Neural progenitor cell (in vitro differentiated cells): ENCODE results near the gene LAMB1. TPM values are rescaled to one million over a fixed set of nuclear protein-coding genes. Genes with fewer than 3 reads are reported as not detected.

ENCODE experiments used
- DNase-seq: peaks from one replicate; pipeline ENCODE4 v3.0.0-alpha.2; 2016; ENCODE audit warnings: low spot score
- H2AFZ ChIP-seq: fragments of 200-600 bp; sonication (generic); replicated peaks from 2 replicates; pipeline ENCODE4 v1.6.1; 2016; ENCODE audit warnings: antibody characterized with exemption
- H3F3A ChIP-seq: fragments of 200-600 bp; sonication (generic); 2 replicates; pipeline ENCODE4 v1.6.1; 2016; ENCODE audit warnings: antibody characterized with exemption, low read depth
- H3K27ac ChIP-seq: fragments of 200-600 bp; sonication (generic); 2 replicates; pipeline ENCODE4 v1.5.1; 2016; ENCODE audit warnings: mild to moderate bottlenecking
- H3K27me3 ChIP-seq: fragments of 200-600 bp; sonication (generic); 2 replicates; pipeline ENCODE4 v1.6.1; 2016; ENCODE audit warnings: mild to moderate bottlenecking, moderate library complexity
- H3K36me3 ChIP-seq: fragments of 200-600 bp; sonication (generic); 2 replicates; pipeline ENCODE4 v1.5.1; 2016
- H3K4me1 ChIP-seq: fragments of 200-600 bp; sonication (generic); 2 replicates; pipeline ENCODE4 v1.6.1; 2016; ENCODE audit warnings: mixed run types
- H3K4me2 ChIP-seq: fragments of 200-600 bp; sonication (generic); 2 replicates; pipeline ENCODE4 v1.6.1; 2016
- H3K4me3 ChIP-seq: fragments of 200-600 bp; sonication (generic); 2 replicates; pipeline ENCODE4 v1.5.1; 2016
- H3K79me2 ChIP-seq: fragments of 200-600 bp; sonication (generic); 2 replicates; pipeline ENCODE4 v1.6.1; 2016; ENCODE audit warnings: low read depth
- H3K9ac ChIP-seq: fragments of 200-600 bp; sonication (generic); 2 replicates; pipeline ENCODE4 v1.6.1; 2016
- H3K9me3 ChIP-seq: fragments of 200-600 bp; sonication (generic); 2 replicates; pipeline ENCODE4 v1.5.1; 2016; ENCODE audit warnings: low read depth
- H4K20me1 ChIP-seq: fragments of 200-600 bp; sonication (generic); 2 replicates; pipeline ENCODE4 v1.6.1; 2016; ENCODE audit warnings: low read depth
- H3K27ac Mint-ChIP-seq: 3 replicates; pipeline ENCODE4 v1.8.0; 2021; ENCODE audit warnings: mixed read lengths
- H3K27me3 Mint-ChIP-seq: 2 replicates; pipeline ENCODE4 v1.8.0; 2022; ENCODE audit warnings: low read depth, mild to moderate bottlenecking, inconsistent platforms, moderate library complexity, mixed read lengths; ENCODE audit not compliant: insufficient read depth
- H3K36me3 Mint-ChIP-seq: 3 replicates; pipeline ENCODE4 v1.8.0; 2021; ENCODE audit warnings: mixed read lengths
- H3K4me1 Mint-ChIP-seq: 3 replicates; pipeline ENCODE4 v1.8.0; 2021; ENCODE audit warnings: mixed read lengths
- H3K4me3 Mint-ChIP-seq: 3 replicates; pipeline ENCODE4 v1.8.0; 2021; ENCODE audit warnings: mild to moderate bottlenecking, moderate library complexity, mixed read lengths
- H3K9me3 Mint-ChIP-seq: 3 replicates; pipeline ENCODE4 v1.8.0; 2020; ENCODE audit warnings: mixed read lengths
- EZH2 ChIP-seq: fragments of 200-600 bp; sonication (generic); IDR thresholded peaks from 2 replicates; pipeline ENCODE4 v1.6.1; 2017; ENCODE audit warnings: antibody characterized with exemption, mild to moderate bottlenecking, moderate library complexity
- EZH2phosphoT487 ChIP-seq: fragments of 200-600 bp; sonication (generic); IDR thresholded peaks from 2 replicates; pipeline ENCODE4 v1.6.1; 2017; ENCODE audit warnings: antibody characterized with exemption
- total RNA-seq: library from RNA; depleted of rRNA; stranded (reverse); fragments of >200 nt; gene quantifications from 2 replicates; pipeline ENCODE4 v1.2.3, GENCODE V29; 2015; ENCODE audit warnings: low replicate concordance
- TF ChIP-seq, protein P1 (sequence below): fragments of 200-600 bp; sonication (generic); IDR thresholded peaks from 2 replicates; pipeline ENCODE4 v1.5.1; 2017; ENCODE audit warnings: antibody characterized with exemption, mild to moderate bottlenecking

The LAMB1 gene
- total RNA-seq, 1 donor from 2014 or later = 87.7 TPM

DNA sequence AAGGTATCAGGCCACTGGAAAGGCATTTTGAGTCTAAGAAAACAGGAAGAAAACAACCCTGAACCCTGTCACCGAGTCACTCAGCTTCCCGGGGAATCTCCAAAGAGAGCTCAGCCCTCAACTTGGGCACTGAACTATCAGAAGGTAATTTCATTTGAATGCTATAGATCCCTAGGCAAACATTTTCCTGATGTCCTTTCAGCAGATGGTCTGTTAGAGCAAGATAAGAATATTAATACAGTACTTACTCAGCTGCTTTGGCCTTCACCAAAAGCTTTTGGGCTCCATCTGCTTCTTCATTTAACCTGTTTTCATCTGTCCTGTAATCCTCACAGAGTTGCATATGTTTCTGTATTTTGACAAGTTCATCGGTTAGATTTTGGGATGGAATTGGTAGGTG, 34.2 kb upstream of the LAMB1 start:
- Histone ChIP-seq H3K4me3 (no peak overlapping the region), H3K4me2 (no peak overlapping the region), H3F3A (no peaks in the 10 kb centered on the region), H3K9ac (no peak overlapping the region), H2AFZ (no peak overlapping the region), H3K4me1 (peaks cover 6% of the 10 kb centered on the region), H4K20me1 (no peaks in the 10 kb centered on the region), H3K9me3 (no peaks in the 10 kb centered on the region), H3K27ac (no peak overlapping the region), H3K36me3 (no peaks in the 10 kb centered on the region), H3K27me3 (no peaks in the 10 kb centered on the region), H3K79me2 (no peaks in the 10 kb centered on the region)
- no peak overlapping the region for H3K27ac Mint-ChIP-seq
- no peak for DNase-seq
- no peaks in the 10 kb centered on the region for H3K27me3 Mint-ChIP-seq
- H3K4me3 Mint-ChIP-seq = no peak overlapping the region
- no peaks in the 10 kb centered on the region for H3K9me3 Mint-ChIP-seq
- peaks cover 6% of the 10 kb centered on the region for H3K4me1 Mint-ChIP-seq
- TF ChIP-seq, protein P1, sequence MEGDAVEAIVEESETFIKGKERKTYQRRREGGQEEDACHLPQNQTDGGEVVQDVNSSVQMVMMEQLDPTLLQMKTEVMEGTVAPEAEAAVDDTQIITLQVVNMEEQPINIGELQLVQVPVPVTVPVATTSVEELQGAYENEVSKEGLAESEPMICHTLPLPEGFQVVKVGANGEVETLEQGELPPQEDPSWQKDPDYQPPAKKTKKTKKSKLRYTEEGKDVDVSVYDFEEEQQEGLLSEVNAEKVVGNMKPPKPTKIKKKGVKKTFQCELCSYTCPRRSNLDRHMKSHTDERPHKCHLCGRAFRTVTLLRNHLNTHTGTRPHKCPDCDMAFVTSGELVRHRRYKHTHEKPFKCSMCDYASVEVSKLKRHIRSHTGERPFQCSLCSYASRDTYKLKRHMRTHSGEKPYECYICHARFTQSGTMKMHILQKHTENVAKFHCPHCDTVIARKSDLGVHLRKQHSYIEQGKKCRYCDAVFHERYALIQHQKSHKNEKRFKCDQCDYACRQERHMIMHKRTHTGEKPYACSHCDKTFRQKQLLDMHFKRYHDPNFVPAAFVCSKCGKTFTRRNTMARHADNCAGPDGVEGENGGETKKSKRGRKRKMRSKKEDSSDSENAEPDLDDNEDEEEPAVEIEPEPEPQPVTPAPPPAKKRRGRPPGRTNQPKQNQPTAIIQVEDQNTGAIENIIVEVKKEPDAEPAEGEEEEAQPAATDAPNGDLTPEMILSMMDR = no peak
- TF ChIP-seq EZH2phosphoT487 (no peak), EZH2 (no peak)
- H3K36me3 Mint-ChIP-seq = no peaks in the 10 kb centered on the region

DNA sequence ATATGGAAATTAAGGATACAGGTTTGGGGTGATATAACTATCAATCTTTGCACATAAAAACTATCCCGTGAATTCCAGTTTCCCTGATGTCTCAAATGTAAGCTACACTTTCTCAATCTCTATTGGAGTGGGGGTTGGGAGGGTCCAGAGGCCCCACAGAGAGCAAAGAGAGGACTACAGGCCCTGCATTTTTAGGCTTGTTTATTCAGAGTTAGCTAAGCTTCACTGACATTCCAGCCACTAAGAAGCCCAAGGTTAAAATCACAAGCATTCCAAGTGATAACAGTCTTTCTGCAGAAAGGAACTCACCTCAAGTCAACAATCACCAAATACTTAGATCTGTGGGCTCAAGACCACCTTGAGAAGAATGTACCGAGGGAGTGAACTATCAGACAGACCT, 31.6 kb upstream of the LAMB1 start:
- TF ChIP-seq, protein P1 = no peak
- TF ChIP-seq EZH2 = no peak
- TF ChIP-seq EZH2phosphoT487 = no peak
- no peak overlapping the region for H3K9ac ChIP-seq
- H2AFZ ChIP-seq = peak overlapping the region; percentile 58
- H3K27me3 Mint-ChIP-seq = no peaks in the 10 kb centered on the region
- no peaks in the 10 kb centered on the region for H3K9me3 ChIP-seq
- H3K4me2 ChIP-seq = no peak overlapping the region
- no peak for DNase-seq
- no peak overlapping the region for H3K27ac ChIP-seq
- no peaks in the 10 kb centered on the region for H3K27me3 ChIP-seq
- no peaks in the 10 kb centered on the region for H3K36me3 ChIP-seq
- no peak overlapping the region for H3K4me3 Mint-ChIP-seq
- no peaks in the 10 kb centered on the region for H3K9me3 Mint-ChIP-seq
- no peak overlapping the region for H3K4me3 ChIP-seq
- H3K27ac Mint-ChIP-seq = no peak overlapping the region
- peaks cover 6% of the 10 kb centered on the region for H3K4me1 Mint-ChIP-seq
- no peaks in the 10 kb centered on the region for H3F3A ChIP-seq
- H4K20me1 ChIP-seq = no peaks in the 10 kb centered on the region
- no peaks in the 10 kb centered on the region for H3K79me2 ChIP-seq
- peaks cover 6% of the 10 kb centered on the region for H3K4me1 ChIP-seq
- H3K36me3 Mint-ChIP-seq = no peaks in the 10 kb centered on the region

DNA sequence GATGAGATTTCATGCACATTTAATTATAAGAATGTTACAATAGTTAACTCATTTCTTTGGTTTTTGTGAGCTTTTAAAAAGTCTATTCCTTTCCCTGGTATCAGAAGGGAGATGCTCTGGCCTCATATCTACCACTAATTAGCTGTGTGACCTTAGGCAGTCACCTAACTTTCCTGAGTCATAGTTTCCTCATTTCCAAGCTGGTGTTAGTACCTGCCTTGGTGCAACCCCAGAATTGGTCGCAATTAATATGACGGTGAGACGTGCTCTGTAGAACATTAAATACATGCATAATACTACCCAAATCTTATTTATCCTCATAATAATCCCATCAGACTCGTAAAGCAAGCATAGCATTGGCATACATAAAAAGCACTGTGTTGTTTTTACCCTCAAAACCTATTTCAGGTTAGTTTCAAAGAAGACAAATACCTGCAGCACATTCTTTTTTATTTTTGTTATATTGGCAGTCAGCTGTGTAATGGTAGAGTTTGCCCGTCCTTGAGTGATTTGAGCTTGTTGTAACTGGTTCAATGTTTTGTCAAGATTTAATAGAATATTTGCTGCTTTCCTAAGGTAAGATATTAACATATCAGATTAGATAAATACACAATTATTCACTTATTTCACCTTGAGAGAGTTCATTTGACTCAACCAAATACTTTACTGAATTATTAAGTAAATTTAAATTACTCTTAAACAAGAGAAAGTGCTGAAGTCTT, 31.0 kb upstream of the LAMB1 start:
- no peaks in the 10 kb centered on the region for H4K20me1 ChIP-seq
- no peak overlapping the region for H2AFZ ChIP-seq
- H3K36me3 Mint-ChIP-seq = no peaks in the 10 kb centered on the region
- H3K79me2 ChIP-seq = no peaks in the 10 kb centered on the region
- H3K4me1 ChIP-seq = peaks cover 6% of the 10 kb centered on the region
- no peak overlapping the region for H3K27ac Mint-ChIP-seq
- no peak overlapping the region for H3K4me3 ChIP-seq
- no peak overlapping the region for H3K9ac ChIP-seq
- no peaks in the 10 kb centered on the region for H3K27me3 Mint-ChIP-seq
- no peak overlapping the region for H3K4me3 Mint-ChIP-seq
- H3K4me1 Mint-ChIP-seq = peaks cover 6% of the 10 kb centered on the region
- no peaks in the 10 kb centered on the region for H3K36me3 ChIP-seq
- H3F3A ChIP-seq = no peaks in the 10 kb centered on the region
- H3K4me2 ChIP-seq = no peak overlapping the region
- no peaks in the 10 kb centered on the region for H3K9me3 ChIP-seq
- H3K27me3 ChIP-seq = no peaks in the 10 kb centered on the region
- no peak for DNase-seq
- TF ChIP-seq, protein P1 = no peak
- TF ChIP-seq EZH2 = no peak
- TF ChIP-seq EZH2phosphoT487 = no peak
- no peak overlapping the region for H3K27ac ChIP-seq
- no peaks in the 10 kb centered on the region for H3K9me3 Mint-ChIP-seq
